Measurements from ENCODE around the gene SMG1.
"Not testable (repeated sequence)": the region's sequence is repeated elsewhere in the genome, so short reads cannot be mapped to it uniquely, and the experiment has no call there.

SMG1 gene

GRCh38 chr16:18932243-18932987 is 6.2 kb upstream of the SMG1 start:
- DNase-seq: no peak

DNA sequence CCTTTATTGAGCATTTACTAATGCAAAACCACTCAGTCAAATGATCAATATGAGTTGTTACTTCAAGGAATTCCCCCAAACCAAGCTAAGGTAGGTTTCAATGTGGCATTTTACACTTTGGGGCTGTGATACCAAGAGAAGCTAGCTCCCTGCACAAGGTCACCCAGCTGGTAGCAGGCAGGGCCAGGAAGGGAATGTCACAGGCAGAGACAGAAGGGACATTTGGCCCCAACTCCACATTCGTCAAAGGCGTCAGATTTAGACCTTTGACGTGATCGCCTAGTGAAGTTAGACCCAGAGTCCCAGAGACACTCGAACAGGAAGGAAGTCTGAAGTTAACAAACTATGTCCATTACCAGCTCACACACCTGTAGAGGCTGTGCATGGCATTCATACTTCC is 5.5 kb upstream of the SMG1 start:
- DNase-seq: no peak

DNA sequence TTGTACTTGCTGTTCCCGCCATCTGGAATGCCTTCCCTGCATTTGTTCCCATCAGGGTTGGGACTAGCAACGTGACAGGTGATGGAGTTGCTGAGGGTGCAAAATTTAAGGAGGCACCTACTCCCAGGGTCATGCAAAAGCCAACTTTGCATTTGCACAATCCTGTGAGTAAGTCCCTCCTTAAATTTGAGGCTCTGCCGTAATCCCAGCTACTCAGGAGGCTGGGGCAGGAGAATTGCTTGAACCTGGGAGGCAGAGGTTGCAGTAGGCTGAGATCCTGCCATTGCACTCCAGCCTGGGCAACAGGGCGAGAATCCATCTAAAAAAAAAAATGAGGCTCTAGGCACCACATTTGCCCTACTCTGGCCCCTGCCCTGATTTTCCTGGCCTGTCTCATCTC is 3.9 kb upstream of the SMG1 start:
- DNase-seq: not testable (repeated sequence)

- not testable (repeated sequence) for DNase-seq
Measured at GRCh38 chr16:18928073-18928472, 1.9 kb upstream of the SMG1 start.

- peak; percentile 7 for DNase-seq
Measured at GRCh38 chr16:18925215-18925985, 808 bp downstream of the SMG1 start.

DNA sequence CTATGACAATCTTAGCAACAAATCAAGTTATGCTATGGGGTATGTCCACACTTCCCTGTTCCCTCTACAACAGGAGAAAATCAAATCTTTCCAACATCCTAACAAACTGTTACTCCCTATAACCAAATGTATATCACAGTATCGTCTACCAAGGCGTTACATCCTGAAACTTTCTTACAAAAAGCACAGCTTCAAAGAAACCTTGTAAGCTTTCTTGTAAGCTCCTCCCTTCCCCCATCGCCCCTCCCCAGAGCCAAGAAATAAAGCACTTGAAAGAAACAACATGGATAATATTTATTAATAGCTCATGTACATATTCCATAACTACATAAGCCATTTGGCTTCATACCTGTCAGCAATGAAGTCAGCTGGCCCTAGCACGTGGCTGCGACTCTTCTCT is 2.3 kb downstream of the SMG1 start:
- DNase-seq: not testable (repeated sequence)

DNA sequence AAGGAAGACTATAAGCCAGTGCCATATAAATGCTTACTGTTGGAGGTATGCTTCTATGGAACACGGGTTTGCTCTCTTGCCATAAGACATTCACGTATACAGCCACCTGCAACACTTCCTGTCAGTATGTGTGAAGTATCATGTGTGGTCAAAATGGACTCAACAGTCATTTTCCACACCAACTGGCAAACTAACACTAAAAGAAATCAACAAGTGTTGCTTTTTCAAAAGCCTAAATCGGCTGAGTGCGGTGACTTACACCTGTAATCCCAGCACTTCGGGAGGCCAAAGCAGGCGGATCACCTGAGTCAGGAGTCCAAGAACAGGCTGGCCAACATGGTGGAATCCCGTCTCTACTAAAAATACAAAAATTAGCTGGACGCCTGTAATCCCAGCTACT is 3.1 kb downstream of the SMG1 start:
- DNase-seq: not testable (repeated sequence)

DNA sequence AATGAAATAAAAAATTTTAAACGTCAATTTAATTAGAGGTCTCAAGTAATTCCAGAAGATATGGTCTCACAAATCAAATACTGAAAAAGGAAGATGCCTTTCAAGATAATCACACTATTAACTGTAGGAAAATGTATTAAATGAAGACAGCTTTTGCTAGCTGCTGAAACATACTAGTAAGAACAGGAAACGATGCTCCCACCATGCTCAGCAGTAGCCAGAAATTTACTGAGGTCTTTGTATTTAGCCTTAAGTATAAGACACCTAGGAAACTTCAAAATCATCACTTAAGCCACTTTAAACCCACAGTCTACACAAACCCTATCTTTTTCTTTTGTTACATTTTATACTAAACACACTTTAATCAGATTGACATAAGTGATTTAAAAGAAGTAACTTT is 16.6 kb downstream of the SMG1 start:
- DNase-seq: not testable (repeated sequence)

GRCh38 chr16:18908716-18909115 is 17.5 kb downstream of the SMG1 start:
- not testable (repeated sequence) for DNase-seq

DNA sequence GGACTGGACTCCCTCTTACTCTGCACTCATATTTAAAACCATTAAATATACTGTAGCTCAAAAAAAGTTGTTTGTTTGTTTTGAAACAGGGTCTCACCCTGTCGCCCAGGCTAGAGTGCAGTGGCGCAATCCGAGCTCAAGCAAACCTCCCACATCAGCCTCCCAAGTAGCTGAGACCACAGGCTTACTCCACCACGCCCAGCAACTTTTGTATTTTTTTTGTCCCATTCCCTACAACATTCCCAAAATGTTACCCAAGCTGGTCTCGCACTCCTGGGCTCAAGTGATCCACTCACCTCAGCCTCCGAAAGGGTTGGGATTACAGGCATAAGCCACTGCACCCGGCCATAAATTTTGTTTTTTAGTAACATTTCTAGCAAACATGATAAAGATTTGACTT is 23.4 kb downstream of the SMG1 start:
- not testable (repeated sequence) for DNase-seq

DNA sequence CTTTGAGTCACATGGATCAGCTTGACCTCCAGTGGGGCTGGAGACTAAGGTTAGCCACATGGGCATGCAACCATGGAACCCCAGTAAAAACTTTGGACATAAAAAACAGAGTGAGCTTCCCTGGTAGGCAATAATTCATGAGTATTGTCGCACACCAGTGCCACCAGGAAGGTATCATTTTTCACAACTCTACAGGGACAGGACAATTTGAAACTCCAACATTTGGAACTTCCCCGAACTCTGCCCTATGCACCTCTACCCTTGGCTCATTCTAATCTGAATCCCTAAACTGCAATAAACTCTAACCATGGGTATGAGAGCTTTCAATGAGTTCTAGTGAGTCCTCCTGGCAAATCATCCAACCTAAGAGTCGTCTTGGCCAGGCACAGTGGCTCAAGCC is 24.2 kb downstream of the SMG1 start:
- not testable (repeated sequence) for DNase-seq

- not testable (repeated sequence) for DNase-seq
Measured at GRCh38 chr16:18901194-18901593, 25.0 kb downstream of the SMG1 start.

- not testable (repeated sequence) for DNase-seq
Measured at GRCh38 chr16:18884456-18884855, 41.8 kb downstream of the SMG1 start.

GRCh38 chr16:18877734-18878133 is 48.5 kb downstream of the SMG1 start:
- DNase-seq: not testable (repeated sequence)

DNA sequence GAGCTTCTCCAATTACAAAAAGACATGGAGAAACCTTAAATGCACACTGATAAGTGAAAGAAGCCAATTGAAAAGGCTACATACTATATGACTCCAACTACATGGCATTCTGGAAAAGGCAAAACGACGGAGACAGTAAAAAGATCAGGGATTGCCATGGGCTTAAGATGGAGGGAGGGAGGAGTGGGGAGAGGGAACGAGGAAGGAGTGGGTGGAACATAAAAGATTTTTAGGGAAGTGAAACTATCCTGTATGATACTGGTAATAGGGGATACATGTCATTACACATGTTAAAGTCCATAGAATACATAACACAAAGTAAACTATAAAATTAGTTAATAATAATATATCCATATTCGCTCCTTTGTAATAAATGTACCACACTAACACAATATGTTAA is 48.9 kb downstream of the SMG1 start:
- DNase-seq: not testable (repeated sequence)

- not testable (repeated sequence) for DNase-seq
Measured at GRCh38 chr16:18876301-18876700, 49.9 kb downstream of the SMG1 start.

- not testable (repeated sequence) for DNase-seq
Measured at GRCh38 chr16:18869043-18869771, 57.0 kb downstream of the SMG1 start.

GRCh38 chr16:18866277-18866823 is 59.9 kb downstream of the SMG1 start:
- DNase-seq: not testable (repeated sequence)

DNA sequence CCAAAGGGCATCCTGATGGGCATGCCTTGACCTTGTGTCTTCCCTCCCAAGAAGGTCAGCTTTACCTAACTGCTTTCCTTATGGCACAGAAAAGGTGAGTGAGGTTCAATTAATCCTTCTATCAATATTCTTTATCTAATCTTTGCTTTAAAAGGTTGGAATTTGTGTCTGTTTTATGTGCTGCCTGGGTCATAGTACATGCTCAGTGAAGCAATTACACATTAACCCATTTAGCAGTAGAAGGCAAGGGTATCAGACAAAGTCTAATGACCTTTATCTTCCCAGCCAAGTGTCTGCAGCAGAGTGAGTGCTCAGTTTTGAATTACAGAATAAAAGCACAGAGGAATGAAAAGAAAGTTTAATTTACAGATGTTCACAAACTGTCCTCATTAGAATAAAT is 63.3 kb downstream of the SMG1 start:
- not testable (repeated sequence) for DNase-seq

DNA sequence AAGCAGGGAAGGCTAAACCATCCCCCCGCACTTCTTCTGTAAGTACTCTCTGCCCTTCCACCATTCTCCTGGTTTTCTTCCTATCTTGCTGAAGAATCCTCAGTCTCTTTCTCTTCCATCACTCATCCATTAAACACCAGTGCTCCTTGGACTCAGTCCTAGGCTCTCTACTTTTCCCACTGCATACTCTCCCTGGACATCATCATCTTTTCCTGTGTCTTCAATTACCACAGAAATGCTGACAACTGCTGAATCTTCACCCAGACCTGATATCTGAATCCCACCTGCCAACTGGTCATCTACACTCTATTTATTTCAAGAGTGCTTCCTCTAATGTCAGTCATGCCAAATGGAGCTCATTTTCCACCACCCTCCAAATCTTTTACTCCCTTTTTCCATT is 71.0 kb downstream of the SMG1 start:
- no peak for DNase-seq

GRCh38 chr16:18853694-18854093 is 72.5 kb downstream of the SMG1 start:
- no peak for DNase-seq

- no peak for DNase-seq
Measured at GRCh38 chr16:18852647-18853046, 73.6 kb downstream of the SMG1 start.

GRCh38 chr16:18846416-18846815 is 79.8 kb downstream of the SMG1 start:
- DNase-seq: no peak
